K562 (cell line): ENCODE data around the gene DNALI1.

Experiments
- CHD4 ChIP-seq: fragments of 200-600 bp; sonication (generic); IDR thresholded peaks from 3 replicates; pipeline ENCODE4 v1.6.1; 2012; ENCODE audit warnings: low read depth, mild to moderate bottlenecking, mixed read lengths, low read length, inconsistent platforms; ENCODE audit not compliant: insufficient read depth, insufficient replicate concordance, poor library complexity, severe bottlenecking
- EZH2 ChIP-seq: IDR thresholded peaks from 2 replicates; pipeline ENCODE4 v1.6.1; 2012; ENCODE audit warnings: low read depth, mild to moderate bottlenecking, inconsistent platforms, low read length, borderline replicate concordance
- GABPA ChIP-seq: fragments of 200-800 bp; sonication (Bioruptor generic); conservative IDR thresholded peaks from 2 replicates; pipeline ENCODE4 v1.6.1; 2016; ENCODE audit warnings: low read depth, missing genetic modification characterization, missing compliant biosample characterization
- HCFC1 ChIP-seq: IDR thresholded peaks from 2 replicates; pipeline ENCODE4 v1.6.1; 2012; ENCODE audit warnings: low read depth, low read length, improper control_type of control experiment
- MAZ ChIP-seq, 2 experiments: fragments of 450-650 bp in 1 of 2; sonication (generic) in 1 of 2; formaldehyde crosslinking; IDR thresholded peaks in 1 of 2; conservative IDR thresholded peaks in 1 of 2; 2 replicates each; pipeline versions ENCODE4 v1.4.0 to v1.5.0; 2020; ENCODE audit warnings: mild to moderate bottlenecking in 1 of 2, missing genetic modification reagents in 1 of 2
- TF ChIP-seq, protein P1 (sequence below), 3 experiments: IDR thresholded peaks in 2 of 3; conservative IDR thresholded peaks in 1 of 3; 2 replicates each; pipeline ENCODE4 v1.5.1; 2011 to 2012; ENCODE audit warnings: low read length in 3 of 3, mild to moderate bottlenecking in 3 of 3, control low read depth in 2 of 3, improper control_type of control experiment in 1 of 3, inconsistent platforms in 1 of 3, low read depth in 1 of 3, mixed read lengths in 1 of 3, moderate library complexity in 1 of 3; ENCODE audit not compliant: insufficient read depth in 2 of 3
- TF ChIP-seq, protein P2 (sequence below), 2 experiments: IDR thresholded peaks; 2 replicates each; pipeline ENCODE4 v1.6.1; 2011; ENCODE audit warnings: borderline replicate concordance in 1 of 2, control low read depth in 1 of 2, low read depth in 1 of 2, low read length in 1 of 2, mild to moderate bottlenecking in 1 of 2, mixed read lengths in 1 of 2, moderate library complexity in 1 of 2; ENCODE audit not compliant: insufficient read depth in 1 of 2, insufficient read length in 1 of 2, poor library complexity in 1 of 2, severe bottlenecking in 1 of 2; ENCODE audit errors: extremely low read depth in 1 of 2

- TF ChIP-seq, protein P1, sequence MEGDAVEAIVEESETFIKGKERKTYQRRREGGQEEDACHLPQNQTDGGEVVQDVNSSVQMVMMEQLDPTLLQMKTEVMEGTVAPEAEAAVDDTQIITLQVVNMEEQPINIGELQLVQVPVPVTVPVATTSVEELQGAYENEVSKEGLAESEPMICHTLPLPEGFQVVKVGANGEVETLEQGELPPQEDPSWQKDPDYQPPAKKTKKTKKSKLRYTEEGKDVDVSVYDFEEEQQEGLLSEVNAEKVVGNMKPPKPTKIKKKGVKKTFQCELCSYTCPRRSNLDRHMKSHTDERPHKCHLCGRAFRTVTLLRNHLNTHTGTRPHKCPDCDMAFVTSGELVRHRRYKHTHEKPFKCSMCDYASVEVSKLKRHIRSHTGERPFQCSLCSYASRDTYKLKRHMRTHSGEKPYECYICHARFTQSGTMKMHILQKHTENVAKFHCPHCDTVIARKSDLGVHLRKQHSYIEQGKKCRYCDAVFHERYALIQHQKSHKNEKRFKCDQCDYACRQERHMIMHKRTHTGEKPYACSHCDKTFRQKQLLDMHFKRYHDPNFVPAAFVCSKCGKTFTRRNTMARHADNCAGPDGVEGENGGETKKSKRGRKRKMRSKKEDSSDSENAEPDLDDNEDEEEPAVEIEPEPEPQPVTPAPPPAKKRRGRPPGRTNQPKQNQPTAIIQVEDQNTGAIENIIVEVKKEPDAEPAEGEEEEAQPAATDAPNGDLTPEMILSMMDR (IDR thresholded peaks at IDR 0.05 in 2 of 3, conservative IDR thresholded peaks at IDR 0.05 in 1 of 3; ENCODE audit: insufficient read depth in 2 of 3, low read depth in 1 of 3, low read length in 3 of 3): no peak
- TF ChIP-seq CHD4: no peak
- no peak for TF ChIP-seq HCFC1
- no peak for TF ChIP-seq MAZ (CRISPR knock-in tag; conservative IDR thresholded peaks at IDR 0.05 in 1 of 2, IDR thresholded peaks at IDR 0.05 in 1 of 2)
- TF ChIP-seq GABPA (tag): no peak
- TF ChIP-seq, protein P2, sequence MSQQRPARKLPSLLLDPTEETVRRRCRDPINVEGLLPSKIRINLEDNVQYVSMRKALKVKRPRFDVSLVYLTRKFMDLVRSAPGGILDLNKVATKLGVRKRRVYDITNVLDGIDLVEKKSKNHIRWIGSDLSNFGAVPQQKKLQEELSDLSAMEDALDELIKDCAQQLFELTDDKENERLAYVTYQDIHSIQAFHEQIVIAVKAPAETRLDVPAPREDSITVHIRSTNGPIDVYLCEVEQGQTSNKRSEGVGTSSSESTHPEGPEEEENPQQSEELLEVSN (IDR thresholded peaks at IDR 0.05; ENCODE audit: borderline replicate concordance in 1 of 2, extremely low read depth in 1 of 2, insufficient read depth in 1 of 2, insufficient read length in 1 of 2, low read depth in 1 of 2, low read length in 1 of 2, poor library complexity in 1 of 2, severe bottlenecking in 1 of 2): no peak
- no peak for TF ChIP-seq EZH2
Measured at GRCh38 chr1:37606481-37607263, 49.9 kb downstream of the DNALI1 start.
